GM18498 (cell line): ENCODE measurements around the gene FAM210A.

ENCODE experiments used
- ATAC-seq: cut with Tn5 transposase; IDR thresholded peaks from one replicate; pipeline ENCODE4 v1.9.1; 2021; ENCODE audit warnings: mild to moderate bottlenecking, moderate library complexity; ENCODE audit not compliant: unreplicated experiment

The FAM210A gene

GRCh38 chr18:13623348-13623747, 103.0 kb downstream of the FAM210A start:
- ATAC-seq: no peak

GRCh38 chr18:13622751-13623150, 103.6 kb downstream of the FAM210A start:
- ATAC-seq: no peak

GRCh38 chr18:13621886-13622619, 104.3 kb downstream of the FAM210A start:
- no peak for ATAC-seq

GRCh38 chr18:13621446-13621849, 104.9 kb downstream of the FAM210A start:
- no peak for ATAC-seq

GRCh38 chr18:13620818-13621445, 105.4 kb downstream of the FAM210A start:
- no peak for ATAC-seq

- ATAC-seq: no peak
These were observed 106.1 kb downstream of the FAM210A start for GRCh38 chr18:13620206-13620672.

GRCh38 chr18:13619505-13620205, 106.7 kb downstream of the FAM210A start:
- ATAC-seq: no peak

GRCh38 chr18:13618760-13619438, 107.5 kb downstream of the FAM210A start:
- no peak for ATAC-seq

GRCh38 chr18:13617826-13618515, 108.4 kb downstream of the FAM210A start:
- no peak for ATAC-seq

GRCh38 chr18:13616525-13617035, 109.8 kb downstream of the FAM210A start:
- no peak for ATAC-seq

- ATAC-seq: no peak
These were observed 110.3 kb downstream of the FAM210A start for GRCh38 chr18:13616041-13616440.

- no peak for ATAC-seq
These were observed 110.9 kb downstream of the FAM210A start for GRCh38 chr18:13615432-13615861.

GRCh38 chr18:13614641-13615288, 111.6 kb downstream of the FAM210A start:
- no peak for ATAC-seq

GRCh38 chr18:13613591-13614501, 112.5 kb downstream of the FAM210A start:
- ATAC-seq: no peak
